ENCODE measurements around the gene TMEM151B.

The TMEM151B gene

DNA sequence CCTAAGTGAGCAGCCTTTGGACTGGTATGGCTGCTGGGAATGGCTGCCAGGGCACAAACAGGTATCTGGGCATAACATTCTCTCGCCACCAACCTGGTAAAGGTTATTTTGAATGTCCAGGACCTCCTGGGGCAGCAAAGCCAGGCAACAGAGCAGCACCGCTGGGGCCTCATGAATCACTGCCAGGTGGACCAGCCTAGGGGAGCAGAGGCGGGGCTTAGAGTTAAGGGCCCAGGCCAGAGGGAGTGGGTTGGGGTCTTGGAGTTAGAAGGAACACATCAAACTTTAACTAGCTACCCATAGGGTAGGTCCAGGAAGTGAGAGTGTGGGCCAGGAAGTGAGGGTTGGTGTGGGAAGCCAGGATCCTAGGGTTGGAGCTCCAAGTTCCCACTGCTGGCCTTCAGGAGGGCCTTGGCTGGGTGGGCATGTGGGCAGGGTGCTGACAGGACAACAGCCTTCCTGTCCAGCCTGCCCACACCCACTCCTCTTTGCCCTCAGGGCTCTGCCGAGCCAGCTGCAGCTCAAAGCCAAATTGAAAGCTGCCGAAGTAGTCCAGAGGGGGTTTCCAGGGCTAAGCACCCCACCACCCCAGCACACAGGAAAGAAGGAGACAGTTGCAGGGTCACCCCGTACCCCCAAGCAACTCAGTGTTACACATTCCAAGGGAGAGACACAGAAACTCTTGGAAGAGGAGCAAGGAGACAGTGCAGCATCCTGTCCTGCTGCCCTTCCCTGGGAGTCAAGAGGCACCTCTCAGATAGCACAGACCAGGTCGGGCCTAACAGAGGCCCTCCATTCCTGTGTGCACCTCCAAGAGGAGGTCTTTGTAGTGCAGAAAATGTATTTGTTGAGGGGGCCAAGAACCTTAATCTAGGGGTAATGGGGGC is 7.5 kb upstream of the TMEM151B start:
- H3K27ac Mint-ChIP-seq: peak overlapping the region; percentile 99
- peaks cover 55% of the 10 kb centered on the region for H3K4me1 Mint-ChIP-seq (ENCODE audit: low read depth)
- H3K9me3 Mint-ChIP-seq: no peaks in the 10 kb centered on the region
- peak overlapping the region; percentile 100 for H3K4me3 Mint-ChIP-seq
- H3K36me3 Mint-ChIP-seq (ENCODE audit: low read depth): peaks cover 52% of the 10 kb centered on the region
- peaks cover 3% of the 10 kb centered on the region for H3K27me3 Mint-ChIP-seq (ENCODE audit: low read depth)

DNA sequence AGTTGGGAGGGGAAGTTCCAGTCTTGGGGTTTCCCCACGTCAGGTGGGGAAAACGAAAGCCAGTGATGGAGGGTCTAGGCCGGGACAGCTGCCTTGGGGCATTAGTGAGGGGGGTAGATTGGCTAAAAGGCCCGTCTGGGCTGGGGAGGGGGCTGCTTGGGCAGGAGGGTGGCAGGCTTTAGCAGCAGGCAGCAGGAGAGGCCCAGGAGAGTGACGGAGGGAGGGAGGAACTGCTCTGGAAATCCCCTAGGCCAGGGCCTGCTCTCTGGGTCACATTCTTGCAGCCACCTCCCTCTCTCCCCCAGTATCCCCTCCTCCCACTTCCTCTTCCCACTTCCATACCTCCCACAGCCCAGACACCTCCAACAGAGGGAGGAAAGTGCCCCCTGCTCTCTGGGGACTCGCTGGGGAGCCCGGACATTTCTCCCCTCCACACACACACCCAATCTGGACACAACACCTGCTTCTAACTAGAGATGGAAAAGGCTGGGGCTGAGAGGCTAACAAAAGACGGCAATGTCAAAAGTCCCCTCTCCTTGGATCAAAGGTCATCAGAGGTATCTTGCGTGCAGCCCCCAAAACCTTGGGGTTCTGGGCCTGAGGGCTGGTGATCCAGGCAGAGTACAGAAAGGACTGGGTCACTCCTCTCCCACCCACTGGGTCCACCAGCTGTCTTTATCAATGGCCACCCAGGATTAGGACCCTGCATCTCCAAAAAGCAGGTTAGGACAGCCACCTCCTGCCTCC is 6.7 kb upstream of the TMEM151B start:
- H3K36me3 Mint-ChIP-seq (ENCODE audit: low read depth): peaks cover 45% of the 10 kb centered on the region
- no peaks in the 10 kb centered on the region for H3K9me3 Mint-ChIP-seq
- H3K4me3 Mint-ChIP-seq: peak overlapping the region; percentile 100
- H3K4me1 Mint-ChIP-seq (ENCODE audit: low read depth): peaks cover 50% of the 10 kb centered on the region
- peaks cover 10% of the 10 kb centered on the region for H3K27me3 Mint-ChIP-seq (ENCODE audit: low read depth)
- H3K27ac Mint-ChIP-seq: peak overlapping the region; percentile 99

DNA sequence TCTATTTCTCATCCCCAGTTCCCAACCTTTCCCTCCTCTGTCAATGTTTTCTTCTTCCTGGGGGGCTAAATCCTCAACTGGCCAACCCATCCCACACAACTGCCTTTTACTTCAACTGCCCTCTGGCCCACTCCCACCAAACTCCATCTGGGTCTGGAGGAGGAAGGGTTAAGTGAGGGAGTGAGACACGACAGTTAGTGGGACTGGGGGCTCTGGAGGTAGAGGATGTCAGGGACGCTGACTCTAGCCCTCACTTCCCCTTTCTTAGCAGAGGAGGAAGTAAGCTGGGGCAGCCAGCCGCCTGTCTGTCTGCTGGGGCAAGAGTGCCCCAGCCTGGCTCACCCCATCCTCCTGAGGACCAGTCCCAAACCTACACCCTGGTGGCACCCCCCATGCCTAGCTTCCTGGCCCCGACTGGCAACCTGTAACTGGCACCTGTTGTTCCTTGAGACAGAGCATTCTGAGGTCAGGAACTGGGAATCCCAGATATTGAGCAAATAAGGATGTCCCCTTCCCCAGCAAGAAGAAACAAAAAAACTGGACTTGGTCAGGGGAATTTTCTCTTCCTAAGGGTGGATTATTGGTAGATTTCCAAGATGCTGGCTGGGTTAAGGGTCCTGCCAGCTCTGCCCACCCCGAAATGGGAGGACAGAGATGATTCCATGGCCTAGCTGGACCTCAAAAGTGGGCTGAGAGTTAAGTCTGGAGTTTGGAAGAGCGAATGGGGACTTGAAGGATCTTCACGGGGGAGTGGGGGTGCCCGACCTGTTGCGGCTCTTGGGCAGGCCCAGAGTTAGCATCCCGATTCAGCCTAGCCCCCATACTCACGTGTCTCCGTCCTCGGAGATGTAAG is 5.9 kb upstream of the TMEM151B start:
- no peaks in the 10 kb centered on the region for H3K9me3 Mint-ChIP-seq
- peak overlapping the region; percentile 99 for H3K27ac Mint-ChIP-seq
- peak overlapping the region; percentile 100 for H3K4me3 Mint-ChIP-seq
- H3K4me1 Mint-ChIP-seq (ENCODE audit: low read depth): peaks cover 47% of the 10 kb centered on the region
- H3K27me3 Mint-ChIP-seq (ENCODE audit: low read depth): peaks cover 18% of the 10 kb centered on the region
- H3K36me3 Mint-ChIP-seq (ENCODE audit: low read depth): peaks cover 39% of the 10 kb centered on the region

DNA sequence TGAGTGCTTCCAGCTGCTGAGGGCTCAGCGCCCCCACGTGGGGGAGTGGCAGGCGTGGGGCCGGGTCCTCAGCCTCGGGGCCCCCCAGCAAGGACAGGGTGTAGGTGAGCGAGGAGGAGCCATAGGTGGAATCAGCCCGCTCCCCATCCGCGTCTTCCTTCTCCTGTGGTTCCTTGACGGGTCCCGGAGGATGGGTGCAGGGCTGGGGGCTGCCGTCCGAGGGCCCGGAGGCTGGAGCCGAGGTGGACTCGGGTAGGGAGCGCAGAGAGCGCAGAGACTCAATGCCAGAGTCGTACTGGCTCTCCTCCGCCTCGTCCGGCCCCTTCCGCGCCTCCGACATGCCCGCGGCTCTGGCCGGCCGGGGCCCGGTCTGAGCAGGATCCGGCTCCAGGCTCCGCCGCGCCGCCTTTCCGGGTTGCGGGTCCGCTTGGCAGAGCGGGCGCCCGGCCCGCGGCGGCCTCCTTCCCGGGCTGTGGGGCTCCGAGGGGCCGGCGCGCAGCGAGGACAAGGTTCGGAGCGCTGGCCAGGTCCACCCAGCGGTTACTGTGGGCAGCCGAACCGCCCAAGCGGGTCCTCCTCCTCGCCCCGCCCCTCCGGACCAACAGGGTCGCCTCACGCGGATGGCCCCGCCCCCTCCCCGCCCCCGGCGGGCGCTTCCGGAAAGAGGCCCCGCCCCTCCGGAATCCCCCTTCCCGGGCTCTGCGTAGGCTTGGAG is 5.1 kb upstream of the TMEM151B start, which contains the start of gene NFKBIE:
Gene NFKBIE (minus strand): TSS at position 545 of the 715 bp plus-strand sequence. CDS start 205 bp downstream, at position 340.
- Mint-ChIP-seq H3K27me3 (ENCODE audit: low read depth) (peaks cover 26% of the 10 kb centered on the region), H3K4me3 (peak within 1 kb of the TSS; percentile 100), H3K27ac (peak within 1 kb of the TSS; percentile 99), H3K36me3 (ENCODE audit: low read depth) (peaks cover 34% of the 10 kb centered on the region), H3K4me1 (ENCODE audit: low read depth) (peaks cover 54% of the 10 kb centered on the region), H3K9me3 (no peaks in the 10 kb centered on the region)

DNA sequence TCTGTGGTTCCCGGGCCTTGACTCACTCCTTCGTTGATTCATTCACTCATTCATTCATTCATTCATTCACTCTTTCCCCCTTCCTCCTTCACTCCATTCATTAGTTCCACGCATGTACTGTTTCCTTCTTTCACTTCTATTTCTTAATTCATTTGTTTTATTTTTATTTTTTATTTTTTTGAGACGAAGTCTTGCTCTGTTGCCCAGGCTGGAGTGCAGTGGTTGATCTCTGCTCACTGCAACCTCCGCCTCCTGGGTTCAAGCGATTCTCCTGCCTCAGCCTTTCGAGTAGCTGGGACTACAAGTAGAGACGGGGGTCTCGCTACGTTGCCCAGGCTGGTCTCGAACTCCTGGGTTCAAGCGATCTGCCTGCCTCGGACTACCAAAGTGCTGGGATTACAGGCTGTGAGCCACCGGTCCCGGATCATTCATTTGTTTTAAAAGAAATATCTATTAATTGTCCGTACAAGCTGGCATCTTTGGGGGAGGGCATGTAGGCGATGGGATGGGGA is 4.5 kb upstream of the TMEM151B start:
- Mint-ChIP-seq H3K36me3 (ENCODE audit: low read depth) (peaks cover 30% of the 10 kb centered on the region), H3K27ac (peak overlapping the region; percentile 90), H3K4me1 (ENCODE audit: low read depth) (peaks cover 52% of the 10 kb centered on the region), H3K9me3 (no peaks in the 10 kb centered on the region), H3K4me3 (peak overlapping the region; percentile 100), H3K27me3 (ENCODE audit: low read depth) (peaks cover 27% of the 10 kb centered on the region)

DNA sequence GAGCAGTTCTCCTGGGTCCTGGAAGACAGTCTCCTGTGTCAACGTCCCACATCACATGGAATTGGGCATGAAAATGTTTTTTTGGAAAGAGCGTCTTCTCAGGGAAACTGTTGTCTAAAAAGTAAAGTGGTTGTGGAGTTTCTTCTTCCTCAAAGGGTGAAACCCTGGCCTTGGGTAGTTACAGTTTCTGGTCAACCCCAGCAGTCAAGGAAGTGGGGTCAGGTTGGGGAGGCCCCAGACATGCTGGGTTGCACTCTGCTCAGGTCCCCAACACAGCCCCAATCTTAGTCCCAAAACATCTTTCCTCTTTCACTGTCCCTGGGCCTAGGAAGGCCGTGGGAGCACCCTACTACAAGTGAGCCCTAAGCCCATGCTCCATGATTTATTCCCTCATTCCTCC is 3.9 kb upstream of the TMEM151B start:
- Mint-ChIP-seq H3K27ac (peak overlapping the region; percentile 90), H3K4me3 (peak overlapping the region; percentile 100), H3K9me3 (no peaks in the 10 kb centered on the region), H3K36me3 (ENCODE audit: low read depth) (peaks cover 24% of the 10 kb centered on the region), H3K4me1 (ENCODE audit: low read depth) (peaks cover 48% of the 10 kb centered on the region), H3K27me3 (ENCODE audit: low read depth) (peaks cover 31% of the 10 kb centered on the region)

DNA sequence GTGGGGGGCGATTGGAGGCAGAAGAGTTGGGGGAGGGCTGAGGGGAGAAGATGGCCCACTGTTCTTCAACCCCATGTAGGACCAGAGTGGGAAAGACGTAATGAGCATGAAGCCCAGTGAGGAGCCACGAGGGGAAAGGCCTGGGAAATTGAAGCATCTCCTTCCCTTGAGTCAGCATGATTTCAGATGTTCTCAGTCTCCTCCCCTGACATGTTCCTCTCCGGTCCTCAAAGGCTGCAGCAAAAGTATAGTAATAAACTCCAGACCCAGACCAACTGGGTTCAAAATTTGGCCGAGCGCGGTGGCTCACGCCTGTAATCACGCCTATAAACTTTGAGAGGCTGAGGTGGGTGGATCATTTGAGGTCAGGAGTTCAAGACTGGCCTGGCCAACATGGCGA is 3.0 kb upstream of the TMEM151B start:
- H3K9me3 Mint-ChIP-seq: no peaks in the 10 kb centered on the region
- H3K27me3 Mint-ChIP-seq (ENCODE audit: low read depth): peaks cover 40% of the 10 kb centered on the region
- H3K4me3 Mint-ChIP-seq: no peak overlapping the region
- no peak overlapping the region for H3K27ac Mint-ChIP-seq
- peaks cover 46% of the 10 kb centered on the region for H3K4me1 Mint-ChIP-seq (ENCODE audit: low read depth)
- peaks cover 20% of the 10 kb centered on the region for H3K36me3 Mint-ChIP-seq (ENCODE audit: low read depth)

DNA sequence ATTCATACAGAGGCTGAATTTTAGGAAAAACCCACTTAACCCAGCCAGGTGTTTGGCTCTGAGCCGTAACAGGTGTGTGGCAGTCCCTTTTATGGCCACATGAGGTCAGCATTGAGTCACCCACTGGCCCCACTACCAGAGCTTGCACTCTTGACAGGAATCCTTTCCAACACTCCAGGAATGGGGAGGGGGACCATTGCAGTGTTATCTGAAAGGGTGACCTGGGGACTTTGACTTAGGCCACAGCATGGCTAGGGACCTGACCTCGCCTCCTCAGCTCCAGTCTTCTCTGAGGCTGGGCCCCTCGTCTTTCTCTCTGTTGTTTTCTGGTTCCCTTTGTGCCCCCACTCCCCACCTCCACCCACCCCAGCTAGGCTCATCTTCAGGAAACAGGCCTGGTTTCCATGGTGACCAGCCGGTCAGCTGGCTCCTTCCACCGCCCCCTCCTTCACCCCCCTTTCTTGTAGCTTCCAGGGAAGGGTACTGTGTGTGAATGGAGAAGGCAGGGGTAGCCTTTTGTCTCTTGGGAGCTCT is 2.1 kb upstream of the TMEM151B start:
- no peaks in the 10 kb centered on the region for H3K9me3 Mint-ChIP-seq
- peak overlapping the region; percentile 31 for H3K27ac Mint-ChIP-seq
- no peak overlapping the region for H3K4me3 Mint-ChIP-seq
- H3K27me3 Mint-ChIP-seq (ENCODE audit: low read depth): peaks cover 49% of the 10 kb centered on the region
- peaks cover 37% of the 10 kb centered on the region for H3K4me1 Mint-ChIP-seq (ENCODE audit: low read depth)
- peaks cover 14% of the 10 kb centered on the region for H3K36me3 Mint-ChIP-seq (ENCODE audit: low read depth)

DNA sequence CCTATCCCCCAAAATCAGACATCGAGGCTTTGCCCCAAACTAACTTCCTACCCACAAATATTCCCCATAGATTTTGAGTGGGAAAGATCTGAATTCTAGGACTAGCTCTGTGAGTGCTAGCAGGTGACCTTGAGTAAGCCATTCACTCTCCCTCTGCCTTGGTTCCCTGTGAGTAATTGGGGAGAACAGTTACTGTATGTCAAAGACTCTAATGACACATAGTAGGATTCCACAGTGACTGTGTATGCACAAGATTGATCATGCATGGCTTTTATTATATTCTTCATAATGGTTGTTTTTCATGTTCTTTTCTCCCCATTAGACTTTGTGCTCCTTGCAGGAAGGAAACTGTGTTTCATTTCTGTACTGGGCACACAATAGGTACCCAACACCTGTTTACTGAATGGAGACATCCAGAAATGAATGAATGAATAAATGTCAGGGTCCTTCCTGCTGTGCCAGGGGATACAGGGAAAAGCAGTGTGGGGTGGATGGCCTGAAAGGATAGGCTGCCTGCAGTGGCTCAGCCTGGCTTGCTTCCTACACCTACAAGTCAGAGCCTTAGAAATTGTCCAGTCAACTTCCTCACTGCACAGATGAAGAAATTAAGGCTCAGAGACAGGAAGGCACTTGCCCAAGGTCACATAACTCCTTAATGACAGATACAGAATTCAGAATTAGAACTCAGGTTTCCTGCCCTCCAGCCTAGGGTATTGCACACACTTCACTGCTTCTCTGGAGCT is 901 bp upstream of the TMEM151B start:
- no peak overlapping the region for H3K4me3 Mint-ChIP-seq
- H3K27ac Mint-ChIP-seq: no peak overlapping the region
- peaks cover 6% of the 10 kb centered on the region for H3K36me3 Mint-ChIP-seq (ENCODE audit: low read depth)
- no peaks in the 10 kb centered on the region for H3K9me3 Mint-ChIP-seq
- peaks cover 27% of the 10 kb centered on the region for H3K4me1 Mint-ChIP-seq (ENCODE audit: low read depth)
- peaks cover 59% of the 10 kb centered on the region for H3K27me3 Mint-ChIP-seq (ENCODE audit: low read depth)

DNA sequence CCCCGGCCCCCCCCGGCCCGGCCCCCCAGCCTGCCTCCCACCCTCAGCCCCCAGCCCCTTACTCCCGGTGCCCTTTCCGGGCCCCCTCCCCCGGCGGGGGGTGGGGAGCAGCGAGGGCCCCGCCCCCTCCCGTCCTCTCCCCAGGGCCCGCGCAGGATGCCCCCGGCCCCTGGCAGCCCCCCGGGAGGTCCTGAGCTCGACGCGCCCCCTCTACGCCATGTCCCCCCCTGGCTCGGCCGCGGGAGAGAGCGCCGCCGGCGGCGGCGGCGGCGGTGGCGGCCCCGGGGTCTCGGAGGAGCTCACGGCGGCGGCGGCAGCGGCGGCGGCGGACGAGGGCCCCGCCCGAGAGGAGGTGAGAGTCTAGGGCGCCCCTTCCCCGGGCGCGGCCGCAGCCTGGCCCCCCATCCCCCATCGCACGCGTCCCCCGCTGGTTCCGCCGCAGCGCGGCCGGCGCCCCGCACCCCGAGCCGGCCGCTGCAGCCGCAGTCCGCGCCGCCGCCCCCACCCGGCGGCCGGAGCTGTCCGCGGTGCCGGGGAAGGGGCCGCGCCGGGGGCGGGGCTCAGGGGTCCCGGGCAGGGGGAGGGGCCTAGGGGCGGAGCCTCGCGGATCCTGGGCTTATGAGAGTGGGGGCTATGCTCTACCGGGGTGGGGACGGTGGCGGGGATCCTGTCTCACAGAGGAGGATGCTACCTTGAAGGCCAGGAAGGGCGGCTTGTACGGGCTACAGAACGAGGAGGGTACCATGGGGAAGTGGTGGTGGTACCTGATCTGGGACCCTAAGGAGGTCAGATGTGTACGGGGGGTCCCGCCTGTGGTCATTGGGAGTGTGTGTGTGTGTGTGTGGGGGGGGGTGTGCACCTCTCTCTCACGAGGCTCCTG is 516 bp downstream of the TMEM151B start:
- no peaks in the 10 kb centered on the region for H3K36me3 Mint-ChIP-seq (ENCODE audit: low read depth)
- no peaks in the 10 kb centered on the region for H3K9me3 Mint-ChIP-seq
- H3K4me1 Mint-ChIP-seq (ENCODE audit: low read depth): peaks cover 27% of the 10 kb centered on the region
- H3K27me3 Mint-ChIP-seq (ENCODE audit: low read depth): peaks cover 64% of the 10 kb centered on the region
- no peak overlapping the region for H3K27ac Mint-ChIP-seq
- H3K4me3 Mint-ChIP-seq: peak overlapping the region; percentile 53

DNA sequence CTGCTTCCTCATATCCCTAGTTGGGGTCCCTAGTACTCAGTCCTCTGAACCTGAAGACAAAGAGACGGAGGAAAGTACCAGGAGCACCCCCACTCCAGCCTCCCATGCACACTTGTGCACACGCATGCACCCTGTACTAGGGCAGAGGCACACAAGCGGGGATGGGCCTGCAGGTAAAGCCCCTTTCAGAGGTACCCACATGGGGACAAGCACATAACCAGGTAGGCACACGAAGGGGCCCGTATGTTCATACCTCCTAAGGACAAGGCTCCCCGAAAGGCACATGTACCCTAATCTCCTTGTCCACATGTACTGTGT is 1.1 kb downstream of the TMEM151B start:
- Mint-ChIP-seq H3K27me3 (ENCODE audit: low read depth) (peaks cover 64% of the 10 kb centered on the region), H3K9me3 (no peaks in the 10 kb centered on the region), H3K4me1 (ENCODE audit: low read depth) (peaks cover 21% of the 10 kb centered on the region), H3K36me3 (ENCODE audit: low read depth) (no peaks in the 10 kb centered on the region), H3K4me3 (peak overlapping the region; percentile 53), H3K27ac (no peak overlapping the region)

DNA sequence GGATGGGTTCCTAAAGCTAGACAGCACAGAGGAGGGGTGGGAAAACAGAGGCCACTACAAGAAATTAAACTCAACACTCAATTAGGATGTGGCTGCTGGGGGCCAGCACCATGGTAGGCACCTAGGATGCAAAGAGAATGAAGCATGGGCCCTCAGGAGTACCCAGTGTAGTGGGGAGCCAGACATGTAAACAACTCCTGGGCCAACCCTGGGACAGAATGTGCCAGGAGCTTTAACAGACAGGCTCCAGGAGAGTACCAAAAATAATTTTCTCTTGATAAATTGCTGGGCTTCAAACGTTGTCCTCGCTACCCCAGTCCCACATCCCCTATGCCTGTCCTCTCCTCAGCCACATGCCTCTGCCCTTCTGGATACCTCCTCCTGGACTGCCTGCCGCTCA is 1.7 kb downstream of the TMEM151B start:
- no peak overlapping the region for H3K4me3 Mint-ChIP-seq
- H3K36me3 Mint-ChIP-seq (ENCODE audit: low read depth): no peaks in the 10 kb centered on the region
- no peaks in the 10 kb centered on the region for H3K9me3 Mint-ChIP-seq
- H3K27me3 Mint-ChIP-seq (ENCODE audit: low read depth): peaks cover 67% of the 10 kb centered on the region
- H3K27ac Mint-ChIP-seq: no peak overlapping the region
- peaks cover 16% of the 10 kb centered on the region for H3K4me1 Mint-ChIP-seq (ENCODE audit: low read depth)

Data from T-helper 1 cell treated with Interleukin-12 subunit alpha and Interleukin-12 subunit beta and Interleukin-4 antibody, amounts not matched to agents 30 μg/mL and 1 μg/mL, for 36 hours (primary cell).